ENCODE results near the gene BRAP. TPM values are rescaled to one million over a fixed set of nuclear protein-coding genes. Genes with fewer than 3 reads are reported as not detected.
"Not testable (repeated sequence)": the region's sequence is repeated elsewhere in the genome, so short reads cannot be mapped to it uniquely, and the experiment has no call there.

The BRAP gene
- total RNA-seq, 1 experiment from 2014 or later, result 23.6 TPM

DNA sequence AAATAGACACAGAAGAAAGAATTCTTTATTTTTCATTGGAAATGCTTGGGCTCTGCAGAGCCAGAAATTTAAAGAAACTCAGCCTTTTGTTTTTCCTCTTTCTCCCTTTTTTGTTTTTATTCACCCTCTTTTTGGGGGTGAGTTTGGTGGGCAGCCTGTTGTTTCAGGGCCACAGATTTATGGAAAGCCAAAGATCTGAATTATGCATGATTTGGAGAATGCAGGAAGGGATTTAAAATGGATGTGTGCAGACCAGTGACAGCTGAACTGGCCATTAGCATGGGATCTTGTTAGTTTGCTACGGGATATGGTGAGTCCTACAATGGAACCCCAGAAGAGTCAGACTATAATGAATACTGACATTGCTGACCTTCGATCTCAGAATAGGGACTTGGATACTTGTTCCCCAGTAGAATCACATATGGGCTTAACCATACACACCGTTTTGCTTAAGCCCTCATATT lies 79.0 kb downstream of the BRAP start:
- Histone ChIP-seq H3K27me3 (replicated peaks; ENCODE audit: insufficient read depth, low read depth, low read length, poor library complexity) (no peaks in the 10 kb centered on the region), H3K36me3 (ENCODE audit: insufficient read depth, low read length, poor library complexity, severe bottlenecking) (no peaks in the 10 kb centered on the region), H3K9me3 (ENCODE audit: low read depth, low read length, poor library complexity, severe bottlenecking) (no peaks in the 10 kb centered on the region), H3K4me3 (ENCODE audit: low read depth, low read length, poor library complexity, severe bottlenecking) (no peak overlapping the region), H3K4me1 (ENCODE audit: insufficient read depth, low read length, poor library complexity, severe bottlenecking) (no peaks in the 10 kb centered on the region), H3K27ac (ENCODE audit: low read depth, low read length, poor library complexity, severe bottlenecking) (no peak overlapping the region)
- ChIA-PET POLR2A (ENCODE audit: low non-redundant PET) (no interaction called here), CTCF (no interaction called here)
- no peak for DNase-seq (ENCODE audit: low spot score)
- TF ChIP-seq EZH2 (IDR thresholded peaks at IDR 0.05; ENCODE audit: borderline replicate concordance, low read depth, low read length, poor library complexity, severe bottlenecking) (no peak), CTCF (conservative IDR thresholded peaks at IDR 0.05; ENCODE audit: low read depth, low read length) (no peak)
- intact Hi-C loops (cut with micrococcal nuclease; ENCODE audit: unreplicated experiment), result no loop called here
- no TSS peak for BruUV-seq (replicated peaks)

- no peak overlapping the region for H3K27ac ChIP-seq (ENCODE audit: low read depth, low read length, poor library complexity, severe bottlenecking)
- no peak for TF ChIP-seq EZH2 (IDR thresholded peaks at IDR 0.05; ENCODE audit: borderline replicate concordance, low read depth, low read length, poor library complexity, severe bottlenecking)
- no peak for TF ChIP-seq CTCF (conservative IDR thresholded peaks at IDR 0.05; ENCODE audit: low read depth, low read length)
- BruUV-seq (replicated peaks), result no TSS peak
- no peaks in the 10 kb centered on the region for H3K36me3 ChIP-seq (ENCODE audit: insufficient read depth, low read length, poor library complexity, severe bottlenecking)
- H3K9me3 ChIP-seq (ENCODE audit: low read depth, low read length, poor library complexity, severe bottlenecking), result no peaks in the 10 kb centered on the region
- intact Hi-C loops (cut with micrococcal nuclease; ENCODE audit: unreplicated experiment), result no loop called here
- DNase-seq (ENCODE audit: low spot score), result no peak
- no peaks in the 10 kb centered on the region for H3K27me3 ChIP-seq (replicated peaks; ENCODE audit: insufficient read depth, low read depth, low read length, poor library complexity)
- H3K4me3 ChIP-seq (ENCODE audit: low read depth, low read length, poor library complexity, severe bottlenecking), result no peak overlapping the region
- ChIA-PET CTCF (no interaction called here), POLR2A (ENCODE audit: low non-redundant PET) (no interaction called here)
- H3K4me1 ChIP-seq (ENCODE audit: insufficient read depth, low read length, poor library complexity, severe bottlenecking), result no peaks in the 10 kb centered on the region
Observed at GRCh38 chr12:111605911-111606766, 79.6 kb downstream of the BRAP start.

GRCh38 chr12:111602857-111603256 lies 82.9 kb downstream of the BRAP start:
- POLR2A ChIA-PET (ENCODE audit: low non-redundant PET); DNase-seq (ENCODE audit: low spot score); H3K36me3 ChIP-seq (ENCODE audit: insufficient read depth, low read length, poor library complexity, severe bottlenecking); H3K4me3 ChIP-seq (ENCODE audit: low read depth, low read length, poor library complexity, severe bottlenecking); BruUV-seq (replicated peaks); H3K9me3 ChIP-seq (ENCODE audit: low read depth, low read length, poor library complexity, severe bottlenecking); H3K27ac ChIP-seq (ENCODE audit: low read depth, low read length, poor library complexity, severe bottlenecking); CTCF ChIA-PET; H3K4me1 ChIP-seq (ENCODE audit: insufficient read depth, low read length, poor library complexity, severe bottlenecking); H3K27me3 ChIP-seq (replicated peaks; ENCODE audit: insufficient read depth, low read depth, low read length, poor library complexity); intact Hi-C loops (cut with micrococcal nuclease; ENCODE audit: unreplicated experiment): not testable (repeated sequence)

DNA sequence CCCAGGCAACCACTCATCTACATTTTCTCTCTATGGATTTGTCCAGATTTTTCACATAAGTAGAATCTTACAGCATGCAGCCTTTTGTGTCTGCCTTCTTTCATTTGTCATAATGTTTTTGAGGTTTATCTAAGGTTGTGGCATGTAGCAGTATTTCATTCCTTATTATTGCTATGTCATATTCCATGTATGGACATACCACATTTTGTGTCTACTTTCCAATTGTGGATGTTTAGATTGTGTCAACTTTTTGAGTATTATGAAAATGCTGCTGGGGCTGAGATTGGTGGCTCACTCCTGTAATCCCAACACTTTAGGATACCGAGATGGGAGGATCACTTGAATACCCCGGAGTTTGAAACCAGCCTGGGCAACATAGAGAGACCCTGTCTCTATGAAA lies 83.4 kb downstream of the BRAP start:
- intact Hi-C loops (cut with micrococcal nuclease; ENCODE audit: unreplicated experiment), result no loop called here
- no peaks in the 10 kb centered on the region for H3K9me3 ChIP-seq (ENCODE audit: low read depth, low read length, poor library complexity, severe bottlenecking)
- TF ChIP-seq EZH2 (IDR thresholded peaks at IDR 0.05; ENCODE audit: borderline replicate concordance, low read depth, low read length, poor library complexity, severe bottlenecking) (no peak), CTCF (conservative IDR thresholded peaks at IDR 0.05; ENCODE audit: low read depth, low read length) (no peak)
- BruUV-seq (replicated peaks), result no TSS peak
- H3K27ac ChIP-seq (ENCODE audit: low read depth, low read length, poor library complexity, severe bottlenecking), result no peak overlapping the region
- H3K4me3 ChIP-seq (ENCODE audit: low read depth, low read length, poor library complexity, severe bottlenecking), result no peak overlapping the region
- ChIA-PET CTCF (no interaction called here), POLR2A (ENCODE audit: low non-redundant PET) (no interaction called here)
- H3K27me3 ChIP-seq (replicated peaks; ENCODE audit: insufficient read depth, low read depth, low read length, poor library complexity), result no peaks in the 10 kb centered on the region
- no peaks in the 10 kb centered on the region for H3K4me1 ChIP-seq (ENCODE audit: insufficient read depth, low read length, poor library complexity, severe bottlenecking)
- H3K36me3 ChIP-seq (ENCODE audit: insufficient read depth, low read length, poor library complexity, severe bottlenecking), result no peaks in the 10 kb centered on the region
- no peak for DNase-seq (ENCODE audit: low spot score)

DNA sequence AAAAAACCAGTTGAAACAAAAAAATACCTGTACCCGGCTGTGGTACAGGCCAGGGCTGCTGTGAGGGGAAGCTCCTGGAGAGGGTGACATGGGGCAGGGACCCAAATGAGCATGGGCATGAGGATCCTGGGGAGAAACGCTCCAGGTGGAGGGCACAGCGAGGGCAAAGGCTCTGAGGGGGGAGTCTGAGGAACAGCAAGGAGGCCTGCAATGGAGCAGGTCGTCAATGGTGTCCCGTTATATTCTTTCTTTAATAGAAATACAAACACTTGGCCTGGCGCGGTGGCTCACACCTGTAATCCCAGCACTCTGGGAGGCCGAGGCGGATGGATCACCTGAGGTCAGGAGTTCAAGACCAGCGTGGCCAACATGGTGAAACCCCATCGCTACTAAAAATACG lies 84.8 kb downstream of the BRAP start:
- intact Hi-C loops (cut with micrococcal nuclease; ENCODE audit: unreplicated experiment); H3K27me3 ChIP-seq (replicated peaks; ENCODE audit: insufficient read depth, low read depth, low read length, poor library complexity); DNase-seq (ENCODE audit: low spot score); CTCF ChIA-PET; H3K4me3 ChIP-seq (ENCODE audit: low read depth, low read length, poor library complexity, severe bottlenecking); H3K27ac ChIP-seq (ENCODE audit: low read depth, low read length, poor library complexity, severe bottlenecking); H3K36me3 ChIP-seq (ENCODE audit: insufficient read depth, low read length, poor library complexity, severe bottlenecking); BruUV-seq (replicated peaks); H3K9me3 ChIP-seq (ENCODE audit: low read depth, low read length, poor library complexity, severe bottlenecking); POLR2A ChIA-PET (ENCODE audit: low non-redundant PET): not testable (repeated sequence)
- H3K4me1 ChIP-seq (ENCODE audit: insufficient read depth, low read length, poor library complexity, severe bottlenecking), result peaks cover 11% of the 10 kb centered on the region

Data from A673 (cell line).